ENCODE measurements around the gene ZNF497. TPM values are rescaled to one million over a fixed set of nuclear protein-coding genes. Genes with fewer than 3 reads are reported as not detected.

ZNF497 gene
- total RNA-seq (1 to 10 TPM; 1.1 to 4.4 TPM), polyA plus RNA-seq (1 to 10 TPM in 1 of 2 donors, under 1 TPM in 1; 0.60 to 1.4 TPM)

DNA sequence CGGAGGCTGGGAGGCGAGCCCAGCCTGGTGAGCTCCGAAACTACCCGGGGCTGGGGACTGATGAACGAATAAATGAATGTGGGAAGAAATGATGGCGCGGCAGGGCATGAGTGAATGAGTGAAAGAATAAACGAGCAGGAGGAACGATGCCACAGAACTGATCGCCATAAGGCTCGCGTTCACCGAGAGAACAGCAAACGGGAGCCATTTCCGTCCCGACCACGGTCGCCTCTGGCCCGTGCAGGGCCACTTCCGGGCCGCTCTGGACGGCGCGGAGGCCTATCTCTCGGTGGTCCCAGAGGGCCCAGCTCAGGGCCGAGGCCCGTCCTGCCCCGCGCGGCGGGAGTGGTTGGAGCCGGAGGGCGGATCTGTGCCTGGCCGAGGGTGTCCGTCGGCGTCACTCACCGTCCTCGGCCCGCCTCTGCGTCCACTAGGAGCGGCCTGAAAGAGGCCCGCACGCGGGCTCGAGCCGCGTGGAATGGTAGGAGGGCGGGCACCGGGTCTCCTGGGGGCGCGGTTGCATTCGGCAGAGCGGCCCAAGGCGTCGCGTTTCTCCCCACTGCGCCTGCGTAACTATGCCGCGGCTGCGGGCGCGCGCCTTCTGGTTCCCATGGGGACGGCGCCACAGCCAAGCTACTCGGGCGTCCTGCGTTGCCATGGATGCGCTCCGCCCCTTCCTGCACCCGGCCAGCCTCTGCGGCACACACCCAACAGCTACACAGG is at the start of gene ZNF497:
ZNF497 (minus strand) TSS at position 480 of the 723 bp plus-strand sequence. CDS start 5,116 bp downstream, outside the sequence.
- H3K4me1 ChIP-seq (ENCODE audit: control insufficient read depth in 4 of 4, insufficient read depth in 4 of 4, low read length in 3 of 4) = peaks cover 3 to 11% (median 7%) of the 10 kb centered on the region in 4 donors
- peak within 1 kb of the TSS; percentile 66 to 86 for H3K9ac ChIP-seq (ENCODE audit: low read depth in 1 of 2, low read length in 2 of 2)
- peak within 1 kb of the TSS; percentile 56 to 79 (median 78) for H3K4me3 ChIP-seq (ENCODE audit: low read depth in 1 of 3, low read length in 3 of 3)
- no peaks in the 10 kb centered on the region for H3K27me3 ChIP-seq (ENCODE audit: control insufficient read depth in 4 of 4, insufficient read depth in 4 of 4, low read length in 3 of 4)
- no peaks in the 10 kb centered on the region for H3K36me3 ChIP-seq (ENCODE audit: control insufficient read depth in 4 of 4, insufficient read depth in 3 of 4, low read depth in 1 of 4, low read length in 3 of 4)
- no peaks in the 10 kb centered on the region for H3K9me3 ChIP-seq (ENCODE audit: control insufficient read depth in 4 of 4, low read length in 3 of 4)
- WGBS = under 1% methylated on average over 74 of the region's 74 CpGs
- peak; percentile 97 for DNase-seq (ENCODE audit: low spot score)
- peak within 1 kb of the TSS; percentile 88 to 91 for H3K27ac ChIP-seq (ENCODE audit: low read depth in 1 of 2, low read length in 2 of 2)
- TF ChIP-seq FOXA2 (IDR thresholded peaks at IDR 0.05) (no peak), TAF1 (conservative IDR thresholded peaks at IDR 0.05) (peak; percentile 67), RXRA (IDR thresholded peaks at IDR 0.05) (no peak), NR2F2 (IDR thresholded peaks at IDR 0.05) (no peak), JUND (IDR thresholded peaks at IDR 0.05) (peak in 1 of 2 donors; percentile 9), GABPA (IDR thresholded peaks at IDR 0.05 in 1 of 2, conservative IDR thresholded peaks at IDR 0.05 in 1 of 2) (peak; percentile 74 to 90), EGR1 (IDR thresholded peaks at IDR 0.05; ENCODE audit: low read depth in 2 of 2) (peak in 1 of 2 donors; percentile 0), SP1 (IDR thresholded peaks at IDR 0.05) (peak; percentile 49), RAD21 (IDR thresholded peaks at IDR 0.05) (peak in 1 of 2 donors; percentile 45), HNF4A (conservative IDR thresholded peaks at IDR 0.05) (peak in 1 of 2 donors; percentile 2), HNF4G (IDR thresholded peaks at IDR 0.05) (no peak), FOXA1 (IDR thresholded peaks at IDR 0.05) (peak; percentile 19), YY1 (IDR thresholded peaks at IDR 0.05) (peak; percentile 95)
- TF ChIP-seq, protein P1, sequence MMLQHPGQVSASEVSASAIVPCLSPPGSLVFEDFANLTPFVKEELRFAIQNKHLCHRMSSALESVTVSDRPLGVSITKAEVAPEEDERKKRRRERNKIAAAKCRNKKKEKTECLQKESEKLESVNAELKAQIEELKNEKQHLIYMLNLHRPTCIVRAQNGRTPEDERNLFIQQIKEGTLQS (IDR thresholded peaks at IDR 0.05) = no peak
- TF ChIP-seq, protein P2, sequence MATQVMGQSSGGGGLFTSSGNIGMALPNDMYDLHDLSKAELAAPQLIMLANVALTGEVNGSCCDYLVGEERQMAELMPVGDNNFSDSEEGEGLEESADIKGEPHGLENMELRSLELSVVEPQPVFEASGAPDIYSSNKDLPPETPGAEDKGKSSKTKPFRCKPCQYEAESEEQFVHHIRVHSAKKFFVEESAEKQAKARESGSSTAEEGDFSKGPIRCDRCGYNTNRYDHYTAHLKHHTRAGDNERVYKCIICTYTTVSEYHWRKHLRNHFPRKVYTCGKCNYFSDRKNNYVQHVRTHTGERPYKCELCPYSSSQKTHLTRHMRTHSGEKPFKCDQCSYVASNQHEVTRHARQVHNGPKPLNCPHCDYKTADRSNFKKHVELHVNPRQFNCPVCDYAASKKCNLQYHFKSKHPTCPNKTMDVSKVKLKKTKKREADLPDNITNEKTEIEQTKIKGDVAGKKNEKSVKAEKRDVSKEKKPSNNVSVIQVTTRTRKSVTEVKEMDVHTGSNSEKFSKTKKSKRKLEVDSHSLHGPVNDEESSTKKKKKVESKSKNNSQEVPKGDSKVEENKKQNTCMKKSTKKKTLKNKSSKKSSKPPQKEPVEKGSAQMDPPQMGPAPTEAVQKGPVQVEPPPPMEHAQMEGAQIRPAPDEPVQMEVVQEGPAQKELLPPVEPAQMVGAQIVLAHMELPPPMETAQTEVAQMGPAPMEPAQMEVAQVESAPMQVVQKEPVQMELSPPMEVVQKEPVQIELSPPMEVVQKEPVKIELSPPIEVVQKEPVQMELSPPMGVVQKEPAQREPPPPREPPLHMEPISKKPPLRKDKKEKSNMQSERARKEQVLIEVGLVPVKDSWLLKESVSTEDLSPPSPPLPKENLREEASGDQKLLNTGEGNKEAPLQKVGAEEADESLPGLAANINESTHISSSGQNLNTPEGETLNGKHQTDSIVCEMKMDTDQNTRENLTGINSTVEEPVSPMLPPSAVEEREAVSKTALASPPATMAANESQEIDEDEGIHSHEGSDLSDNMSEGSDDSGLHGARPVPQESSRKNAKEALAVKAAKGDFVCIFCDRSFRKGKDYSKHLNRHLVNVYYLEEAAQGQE (IDR thresholded peaks at IDR 0.05) = peak; percentile 89
- TF ChIP-seq, protein P3, sequence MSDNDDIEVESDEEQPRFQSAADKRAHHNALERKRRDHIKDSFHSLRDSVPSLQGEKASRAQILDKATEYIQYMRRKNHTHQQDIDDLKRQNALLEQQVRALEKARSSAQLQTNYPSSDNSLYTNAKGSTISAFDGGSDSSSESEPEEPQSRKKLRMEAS (IDR thresholded peaks at IDR 0.05) = peak; percentile 35
- TF ChIP-seq, protein P4, sequence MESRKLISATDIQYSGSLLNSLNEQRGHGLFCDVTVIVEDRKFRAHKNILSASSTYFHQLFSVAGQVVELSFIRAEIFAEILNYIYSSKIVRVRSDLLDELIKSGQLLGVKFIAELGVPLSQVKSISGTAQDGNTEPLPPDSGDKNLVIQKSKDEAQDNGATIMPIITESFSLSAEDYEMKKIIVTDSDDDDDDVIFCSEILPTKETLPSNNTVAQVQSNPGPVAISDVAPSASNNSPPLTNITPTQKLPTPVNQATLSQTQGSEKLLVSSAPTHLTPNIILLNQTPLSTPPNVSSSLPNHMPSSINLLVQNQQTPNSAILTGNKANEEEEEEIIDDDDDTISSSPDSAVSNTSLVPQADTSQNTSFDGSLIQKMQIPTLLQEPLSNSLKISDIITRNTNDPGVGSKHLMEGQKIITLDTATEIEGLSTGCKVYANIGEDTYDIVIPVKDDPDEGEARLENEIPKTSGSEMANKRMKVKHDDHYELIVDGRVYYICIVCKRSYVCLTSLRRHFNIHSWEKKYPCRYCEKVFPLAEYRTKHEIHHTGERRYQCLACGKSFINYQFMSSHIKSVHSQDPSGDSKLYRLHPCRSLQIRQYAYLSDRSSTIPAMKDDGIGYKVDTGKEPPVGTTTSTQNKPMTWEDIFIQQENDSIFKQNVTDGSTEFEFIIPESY (IDR thresholded peaks at IDR 0.05) = no peak
- TF ChIP-seq, protein P5, sequence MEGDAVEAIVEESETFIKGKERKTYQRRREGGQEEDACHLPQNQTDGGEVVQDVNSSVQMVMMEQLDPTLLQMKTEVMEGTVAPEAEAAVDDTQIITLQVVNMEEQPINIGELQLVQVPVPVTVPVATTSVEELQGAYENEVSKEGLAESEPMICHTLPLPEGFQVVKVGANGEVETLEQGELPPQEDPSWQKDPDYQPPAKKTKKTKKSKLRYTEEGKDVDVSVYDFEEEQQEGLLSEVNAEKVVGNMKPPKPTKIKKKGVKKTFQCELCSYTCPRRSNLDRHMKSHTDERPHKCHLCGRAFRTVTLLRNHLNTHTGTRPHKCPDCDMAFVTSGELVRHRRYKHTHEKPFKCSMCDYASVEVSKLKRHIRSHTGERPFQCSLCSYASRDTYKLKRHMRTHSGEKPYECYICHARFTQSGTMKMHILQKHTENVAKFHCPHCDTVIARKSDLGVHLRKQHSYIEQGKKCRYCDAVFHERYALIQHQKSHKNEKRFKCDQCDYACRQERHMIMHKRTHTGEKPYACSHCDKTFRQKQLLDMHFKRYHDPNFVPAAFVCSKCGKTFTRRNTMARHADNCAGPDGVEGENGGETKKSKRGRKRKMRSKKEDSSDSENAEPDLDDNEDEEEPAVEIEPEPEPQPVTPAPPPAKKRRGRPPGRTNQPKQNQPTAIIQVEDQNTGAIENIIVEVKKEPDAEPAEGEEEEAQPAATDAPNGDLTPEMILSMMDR (IDR thresholded peaks at IDR 0.05; ENCODE audit: low read depth, low read length, missing input control) = no peak

All from liver (tissue), 9 donors.